ENCODE results near the gene DNAL4.
A peak's percentile ranks its signal among the peaks of the same experiment; 100 is the strongest.

DNAL4 gene

GRCh38 chr22:38784035-38784434 is 9.9 kb downstream of the DNAL4 start:
- DNase-seq, result no peak

- no peak for DNase-seq
These were observed 10.8 kb downstream of the DNAL4 start for GRCh38 chr22:38783095-38783615.

DNA sequence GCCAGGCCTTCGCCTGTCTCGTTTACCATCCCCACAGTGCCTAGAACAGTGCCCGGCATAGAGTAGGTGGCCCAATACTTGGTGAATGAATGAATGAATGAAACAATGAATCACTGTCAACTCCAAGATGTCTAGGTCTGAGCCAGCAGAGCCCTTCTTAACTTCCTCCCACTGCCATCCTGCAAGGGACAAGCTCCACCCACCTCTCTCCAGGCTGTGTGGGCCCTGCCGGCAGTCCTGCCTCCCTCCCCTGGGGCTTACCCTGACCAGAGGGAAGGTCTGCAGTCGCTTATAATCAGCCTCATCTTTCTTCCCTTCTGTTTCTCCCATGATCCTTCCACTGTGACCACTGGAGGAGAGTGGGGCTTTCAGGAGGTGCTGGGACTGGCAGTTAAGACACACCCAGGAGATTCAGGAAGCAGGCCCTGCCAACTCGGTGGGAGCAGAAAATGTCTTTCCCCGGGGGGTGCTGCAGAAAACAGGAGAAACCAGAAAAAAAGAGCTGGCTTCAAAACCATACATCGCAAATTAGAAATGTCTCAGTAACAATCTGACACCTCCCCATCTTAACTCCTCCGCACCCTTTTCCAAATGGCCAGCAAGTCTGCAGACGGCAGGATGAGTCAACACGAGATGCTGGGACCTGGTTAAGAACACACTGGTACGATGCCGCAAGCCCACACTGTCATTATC is 11.4 kb downstream of the DNAL4 start:
- no peak for DNase-seq

DNA sequence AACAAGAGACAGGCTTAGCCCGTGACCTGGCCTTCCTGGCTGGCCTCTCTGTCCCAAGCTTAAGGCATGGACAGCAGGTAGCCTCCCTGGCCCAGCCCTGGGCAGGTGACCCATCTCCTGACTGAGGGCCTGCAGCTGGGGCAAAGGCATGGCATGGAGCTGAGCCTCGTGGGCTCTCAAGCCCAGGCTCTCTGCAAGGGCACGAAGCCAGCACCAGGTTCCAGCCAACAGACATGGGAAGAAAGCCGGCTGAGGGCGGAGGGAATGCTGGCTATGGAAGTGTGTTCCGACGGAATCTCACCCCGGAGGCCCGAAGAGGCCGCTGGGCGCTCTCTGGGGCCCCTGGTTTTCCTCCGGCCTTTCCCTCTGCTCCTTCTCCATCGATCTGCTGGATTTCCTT is 12.9 kb downstream of the DNAL4 start:
- no peak for DNase-seq

- DNase-seq, result no peak
These were observed 16.8 kb downstream of the DNAL4 start for GRCh38 chr22:38777087-38777671.

DNA sequence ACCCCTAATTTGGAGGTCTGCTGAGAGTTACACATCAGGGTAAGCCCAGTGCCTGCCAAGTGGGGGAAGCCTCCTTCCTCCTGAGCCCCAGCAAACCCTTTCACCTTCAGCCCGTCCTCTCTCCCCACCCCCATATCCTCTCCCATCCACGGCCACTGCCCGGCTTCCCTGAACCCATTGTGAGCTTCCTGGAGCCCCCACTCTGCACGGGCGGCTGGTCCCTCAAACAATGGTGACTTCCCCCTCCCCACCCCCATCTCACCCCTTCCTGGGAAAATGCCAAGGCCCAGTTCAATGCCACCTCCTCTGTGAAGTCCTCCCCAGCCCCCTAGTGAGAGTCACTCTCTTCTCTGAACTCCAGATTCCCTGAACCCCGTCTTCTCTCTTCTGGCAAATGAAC is 17.9 kb downstream of the DNAL4 start:
- no peak for DNase-seq

DNA sequence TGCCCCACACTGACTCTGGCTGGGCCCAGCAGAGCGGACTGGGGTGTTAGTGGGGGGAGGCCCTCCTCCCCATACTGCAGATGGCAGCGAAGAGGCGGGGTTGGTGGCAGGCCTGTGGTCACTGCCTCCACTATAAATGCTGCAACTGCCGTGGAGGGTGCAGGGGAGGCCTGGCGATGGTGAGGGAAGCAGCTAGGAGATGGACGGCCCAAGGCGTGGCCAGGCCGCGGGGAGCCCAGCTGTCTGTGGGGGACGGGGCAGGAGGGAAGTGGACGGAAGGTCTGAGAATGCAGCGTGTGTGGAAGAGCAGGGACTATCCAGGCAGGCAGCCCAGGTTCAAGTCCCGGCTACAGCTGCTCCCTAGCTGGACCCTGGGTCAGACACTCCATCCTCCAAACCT is 18.3 kb downstream of the DNAL4 start:
- DNase-seq, result no peak

DNA sequence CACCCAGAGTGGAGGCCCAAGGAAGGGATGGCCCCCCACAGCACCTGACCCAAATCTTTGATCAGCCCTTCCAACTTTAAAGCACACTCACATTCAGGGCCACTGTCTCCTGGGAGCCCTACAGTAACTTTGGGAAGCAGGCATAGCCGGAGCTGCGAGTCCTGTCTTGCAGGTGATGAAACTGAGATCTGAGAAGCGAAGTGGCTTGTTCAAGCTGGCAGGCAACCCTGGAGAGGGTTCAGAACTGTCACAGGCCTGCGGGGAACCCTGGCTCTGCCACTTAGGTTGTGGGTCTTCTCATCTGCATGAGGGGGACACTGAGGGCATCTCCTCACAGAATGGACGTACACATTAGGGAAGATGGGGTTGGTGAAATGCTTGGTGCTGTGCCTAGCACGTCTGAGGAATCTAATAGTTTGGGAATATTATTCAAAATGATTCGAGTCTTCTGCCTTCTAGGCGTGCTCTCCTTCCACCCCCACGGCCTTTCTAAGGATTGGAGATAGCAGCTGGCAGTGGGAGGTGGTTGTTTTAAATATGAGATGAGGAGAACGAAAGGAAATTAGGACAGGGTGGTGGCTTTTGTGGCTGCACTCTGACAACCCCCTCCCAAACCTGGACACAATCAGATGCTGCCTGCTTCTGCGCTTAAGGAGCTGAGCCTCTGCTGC is 19.3 kb downstream of the DNAL4 start:
- DNase-seq, result no peak

- DNase-seq, result no peak
These were observed 20.5 kb downstream of the DNAL4 start for GRCh38 chr22:38773363-38773946.

DNA sequence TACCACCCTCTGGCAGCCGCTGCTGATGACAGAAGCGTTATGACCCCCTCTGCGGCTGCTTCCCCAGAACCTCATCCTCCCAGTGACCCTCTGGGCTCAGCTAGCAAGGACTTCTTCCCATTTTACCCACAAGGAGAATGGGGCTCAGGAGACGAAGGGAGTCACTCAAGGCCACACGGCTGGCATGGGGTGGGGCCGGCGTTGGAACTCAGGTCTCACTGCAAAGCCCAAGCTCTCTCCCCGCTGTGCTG is 21.4 kb downstream of the DNAL4 start:
- DNase-seq, result no peak

GRCh38 chr22:38770257-38770949 is 23.5 kb downstream of the DNAL4 start:
- no peak for DNase-seq

- no peak for DNase-seq
These were observed 25.9 kb downstream of the DNAL4 start for GRCh38 chr22:38768036-38768435.

GRCh38 chr22:38767313-38767712 is 26.6 kb downstream of the DNAL4 start:
- no peak for DNase-seq

DNA sequence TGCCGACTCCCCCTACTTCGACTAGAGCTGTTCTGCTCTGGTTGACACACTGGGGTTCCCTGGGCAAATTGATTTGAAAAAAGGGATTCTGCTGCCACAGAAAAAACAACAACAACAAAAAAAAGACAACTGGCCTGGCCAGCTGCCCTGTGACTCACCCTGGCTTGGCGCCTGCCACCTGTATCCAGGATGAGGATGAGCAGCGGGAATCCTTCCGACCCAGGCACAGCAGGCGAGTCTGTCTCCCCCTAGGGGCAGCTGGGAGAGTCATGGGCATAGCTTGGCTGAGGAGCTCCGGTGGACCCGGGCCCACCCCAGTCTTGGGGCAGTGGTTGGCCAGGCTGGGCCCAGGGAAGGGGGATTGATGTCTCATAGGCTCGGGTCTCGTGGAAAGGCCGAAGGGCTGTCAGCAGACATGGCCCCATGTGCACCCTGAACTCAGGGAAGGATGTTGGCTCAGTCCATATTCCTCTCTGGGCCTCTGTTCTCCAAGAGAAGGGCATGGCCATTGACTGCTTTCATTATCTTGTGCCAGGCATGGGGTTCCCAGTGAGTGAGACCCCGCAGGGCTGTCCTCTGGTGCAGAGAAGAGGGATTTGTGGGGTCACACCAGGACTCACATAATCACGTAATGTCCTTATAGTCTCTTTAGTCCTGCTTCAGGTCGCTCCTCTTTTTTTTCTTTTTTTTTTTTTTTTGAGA is 27.7 kb downstream of the DNAL4 start:
- peak; percentile 45 for DNase-seq

- no peak for DNase-seq
These were observed 31.4 kb downstream of the DNAL4 start for GRCh38 chr22:38762551-38762983.

DNA sequence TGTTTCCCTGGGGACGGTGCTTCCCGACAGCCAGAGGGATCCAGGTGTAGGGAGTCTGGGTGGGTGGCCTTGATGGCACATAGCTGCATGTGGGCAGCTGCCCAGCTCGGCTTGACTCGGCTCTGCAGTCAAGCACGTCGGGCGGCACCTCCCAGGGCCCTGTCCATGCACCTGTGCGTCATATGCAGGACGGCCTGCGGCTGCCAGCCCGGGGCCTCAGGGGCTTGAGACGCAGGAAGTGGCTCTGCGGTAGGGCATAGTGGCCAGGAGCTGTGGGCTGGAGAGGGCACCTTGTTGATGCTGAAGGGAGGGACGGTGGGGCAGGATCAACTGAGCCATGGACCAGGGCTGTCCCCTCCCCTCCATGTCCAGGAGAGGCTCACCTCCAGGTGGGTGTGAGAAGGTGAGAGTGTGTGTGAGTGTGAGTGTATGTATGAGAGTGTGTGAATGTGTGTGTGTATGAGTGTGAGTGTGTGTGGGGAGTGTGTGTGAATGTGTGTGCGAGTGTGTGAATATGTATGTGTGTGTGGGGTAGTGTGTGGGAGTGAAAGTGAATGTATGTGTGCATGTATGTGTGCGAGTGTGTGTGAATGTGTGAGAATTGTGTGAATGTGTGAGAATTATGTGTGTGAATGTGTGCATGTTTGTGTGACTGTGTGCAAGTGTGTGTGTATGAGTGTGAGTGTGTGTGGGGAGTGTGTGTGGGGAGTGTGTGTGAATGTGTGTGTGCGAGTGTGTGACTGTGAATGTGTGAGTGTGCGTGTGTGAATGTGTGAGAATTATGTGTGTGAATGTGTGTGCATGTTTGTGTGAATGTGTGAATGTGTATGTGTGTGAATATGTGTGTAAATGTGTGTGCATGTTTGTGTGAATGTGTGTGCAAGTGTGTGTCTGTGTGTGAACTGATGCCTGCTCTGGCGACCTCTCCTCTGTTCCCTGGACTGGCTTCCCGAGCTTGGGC is 32.5 kb downstream of the DNAL4 start:
- DNase-seq, result no peak

- DNase-seq, result no peak
These were observed 33.3 kb downstream of the DNAL4 start for GRCh38 chr22:38760477-38761201.

DNA sequence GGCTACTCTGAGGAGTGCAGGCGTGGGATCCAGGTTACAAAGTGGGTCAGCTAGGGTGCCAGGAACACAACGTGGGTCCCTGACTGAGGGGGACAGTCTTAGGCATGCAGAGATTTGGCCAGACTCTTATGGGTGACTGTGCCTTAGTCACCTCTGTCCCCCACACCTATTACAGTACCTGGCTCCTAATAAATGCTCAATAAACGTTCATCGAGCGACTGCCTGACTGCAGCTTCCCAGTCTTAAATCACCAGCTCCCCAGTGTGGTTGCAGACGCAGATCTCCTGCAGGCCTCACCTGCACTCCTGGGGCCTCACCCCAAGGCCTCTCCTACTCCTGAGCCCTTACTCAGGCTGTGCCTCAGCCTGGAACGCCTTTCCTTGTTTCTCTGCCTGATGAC is 34.9 kb downstream of the DNAL4 start:
- no peak for DNase-seq

- DNase-seq, result no peak
These were observed 35.5 kb downstream of the DNAL4 start for GRCh38 chr22:38758276-38758945.

DNA sequence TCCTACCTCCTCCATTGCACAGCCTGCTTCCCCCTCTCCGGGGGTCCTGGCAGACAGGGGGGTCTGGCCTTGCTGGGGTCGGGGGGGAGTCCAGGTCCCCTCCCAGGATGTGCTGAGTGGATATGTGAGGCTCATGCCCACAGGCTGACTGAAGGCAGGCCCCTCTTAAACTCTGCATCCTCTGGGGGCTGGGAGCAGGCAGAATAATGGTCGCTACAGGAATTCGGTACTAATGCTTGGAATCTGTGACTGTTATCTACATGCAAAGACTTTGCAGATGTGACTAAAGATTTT is 36.5 kb downstream of the DNAL4 start:
- DNase-seq, result no peak
